Esophagus muscularis mucosa (tissue), 4 donors: ENCODE data around the gene IGSF5. TPM values are rescaled to one million over a fixed set of nuclear protein-coding genes. Genes with fewer than 3 reads are reported as not detected.
"Not testable (repeated sequence)": the region's sequence is repeated elsewhere in the genome, so short reads cannot be mapped to it uniquely, and the experiment has no call there.

Experiments
- DNase-seq: peaks from one replicate; pipeline ENCODE4 v3.0.0-alpha.2; 2017; ENCODE audit errors: extremely low spot score
- H3K27ac ChIP-seq, 4 donors: fragments of 200-600 bp; sonication (generic); replicated peaks in 1 of 4; 1 replicate in 3 of 4; 2 replicates in 1 of 4; pipeline ENCODE4 v1.5.1; 2016 to 2019; ENCODE audit warnings: mild to moderate bottlenecking in 1 of 4
- H3K27me3 ChIP-seq, 4 donors: fragments of 200-600 bp; sonication (generic); one replicate each; pipeline versions ENCODE4 v1.5.1 to v1.6.0; 2016 to 2019
- H3K36me3 ChIP-seq, 4 donors: fragments of 200-600 bp; sonication (generic); one replicate each; pipeline ENCODE4 v1.5.1; 2016 to 2019
- H3K4me1 ChIP-seq, 4 donors: fragments of 200-600 bp; sonication (generic); one replicate each; pipeline ENCODE4 v1.5.1; 2016 to 2019
- H3K4me3 ChIP-seq, 4 donors: fragments of 200-600 bp; sonication (generic); 1 replicate in 2 of 4; 2 replicates in 2 of 4; pipeline ENCODE4 v1.5.1; 2016 to 2019; ENCODE audit warnings: mild to moderate bottlenecking in 4 of 4, moderate library complexity in 1 of 4
- H3K9me3 ChIP-seq, 4 donors: fragments of 200-600 bp; sonication (generic); 1 replicate in 3 of 4; 2 replicates in 1 of 4; pipeline ENCODE4 v1.5.1; 2016 to 2019
- EP300 ChIP-seq: sonication (generic); formaldehyde crosslinking; IDR thresholded peaks from one replicate; pipeline ENCODE4 v1.6.1; 2017; ENCODE audit warnings: antibody characterized with exemption
- POLR2A ChIP-seq: fragments of 450-650 bp; IDR thresholded peaks from one replicate; pipeline ENCODE4 v1.6.1; 2017; ENCODE audit warnings: antibody characterized with exemption, moderate library complexity, mild to moderate bottlenecking, low read depth
- POLR2AphosphoS5 ChIP-seq, 2 donors: sonication (generic); formaldehyde crosslinking; IDR thresholded peaks; one replicate each; pipeline ENCODE4 v1.6.1; 2017; ENCODE audit warnings: antibody characterized with exemption in 2 of 2
- WGBS: methylation state at CpG from one replicate; pipeline ENCODE4 v1.1.5; 2018; 5-methylcytosine and 5-hydroxymethylcytosine counted together
- intact Hi-C: fragments of 100-400 bp; cut with DNase I; formaldehyde crosslinking; loops from one replicate; pipeline ENCODE4 v1.15.1; 2023
- total RNA-seq, 4 donors: library from RNA; depleted of rRNA; stranded (reverse); fragments of >200 nt; gene quantifications; one replicate each; pipeline versions ENCODE4 v1.1.0 to v1.2.1, GENCODE V29; 2016
- TF ChIP-seq, protein P1 (sequence below), 3 experiments: fragments of 200-600 bp in 2 of 3; fragments of 450-650 bp in 1 of 3; sonication (generic) in 2 of 3; IDR thresholded peaks; one replicate each; pipeline ENCODE4 v1.5.1; 2017 to 2019; ENCODE audit warnings: antibody characterized with exemption in 3 of 3, mild to moderate bottlenecking in 2 of 3, moderate library complexity in 1 of 3

IGSF5 gene
- total RNA-seq, result not detected

DNA sequence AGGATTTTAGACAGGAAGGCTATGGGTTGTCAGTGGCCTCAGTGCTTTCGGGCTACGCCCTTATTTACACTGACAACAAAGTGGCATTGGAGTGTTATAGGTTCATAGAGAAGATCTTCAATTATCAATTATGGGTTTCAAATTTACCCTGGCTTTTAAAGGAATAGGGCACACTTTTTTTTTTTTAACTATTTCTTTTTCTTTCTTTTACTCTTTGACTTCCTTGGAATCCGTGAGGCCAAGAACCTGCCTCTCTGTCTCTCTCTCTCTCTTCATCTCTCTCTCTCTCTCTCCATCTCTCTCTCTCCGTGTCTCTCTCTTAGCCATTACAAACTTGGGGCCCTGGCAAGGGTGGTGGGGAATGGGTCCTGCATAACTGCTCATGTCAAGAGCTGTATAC lies at the start of gene IGSF5:
IGSF5 (plus strand) TSS at position 301 of the 400 bp plus-strand sequence. CDS start 327 bp downstream, outside the sequence.
- H3K36me3 ChIP-seq, H3K9me3 ChIP-seq, DNase-seq, intact Hi-C loops, H3K4me1 ChIP-seq, H3K4me3 ChIP-seq, H3K27me3 ChIP-seq, H3K27ac ChIP-seq: not testable (repeated sequence)
- 92% methylated on average over 4 of the region's 4 CpGs for WGBS

DNA sequence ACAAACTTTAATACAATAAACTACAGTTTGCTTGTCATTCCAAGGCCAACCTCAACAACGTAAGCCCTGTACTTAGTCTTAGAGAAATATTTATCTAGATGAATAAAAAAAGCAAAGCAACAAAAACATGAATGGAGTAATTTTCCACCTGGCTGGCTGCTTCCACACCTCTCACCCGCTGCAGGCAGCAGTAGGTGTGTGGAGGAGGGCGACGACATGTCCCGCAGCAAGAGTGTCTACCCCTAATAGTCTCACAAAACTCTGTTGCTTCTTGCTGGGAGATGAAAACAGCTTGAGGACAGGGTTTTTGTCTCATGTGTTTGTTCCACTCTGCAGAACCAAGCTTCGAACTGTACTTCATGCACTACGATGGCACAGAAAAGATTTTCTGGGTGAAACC lies 48.8 kb upstream of the IGSF5 start:
- intact Hi-C loops, result no loop called here
- peak; percentile 26 for DNase-seq
- no peak overlapping the region for H3K27ac ChIP-seq
- WGBS, result 87% methylated on average over 7 of the region's 7 CpGs
- H3K9me3 ChIP-seq, result no peaks in the 10 kb centered on the region
- H3K4me1 ChIP-seq, result no peaks in the 10 kb centered on the region
- H3K36me3 ChIP-seq, result no peaks in the 10 kb centered on the region
- H3K27me3 ChIP-seq, result no peaks in the 10 kb centered on the region
- H3K4me3 ChIP-seq, result no peak overlapping the region
- no peak for TF ChIP-seq POLR2AphosphoS5 (IDR thresholded peaks at IDR 0.05)

DNA sequence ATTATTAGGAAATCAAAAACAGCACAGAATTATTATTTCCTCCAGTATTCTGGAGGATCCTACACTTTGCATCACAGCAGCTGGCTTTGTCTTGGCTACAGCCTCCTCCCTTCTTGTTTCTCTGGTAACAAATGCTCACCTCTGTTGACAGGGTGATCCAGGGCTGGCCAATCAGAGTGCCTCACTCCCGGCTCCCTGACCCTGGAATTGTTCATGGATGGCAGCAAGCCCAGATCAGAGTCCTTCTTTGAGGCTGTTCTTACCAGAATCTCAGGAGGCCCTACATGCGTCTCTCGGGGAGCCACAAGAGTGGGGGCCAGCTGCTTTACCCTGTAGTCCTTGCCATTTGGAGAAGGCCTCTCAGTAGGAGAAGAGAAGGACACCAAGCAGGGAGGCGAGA lies 48.4 kb upstream of the IGSF5 start:
- peak; percentile 64 for DNase-seq
- intact Hi-C loops, result no loop called here
- no peak overlapping the region for H3K4me3 ChIP-seq

GRCh38 chr21:39700318-39700717 lies 44.7 kb upstream of the IGSF5 start:
- no peak for DNase-seq
- no peak overlapping the region for H3K27ac ChIP-seq
- peaks cover 0 to 6% (median 0%) of the 10 kb centered on the region in 4 donors for H3K9me3 ChIP-seq
- H3K36me3 ChIP-seq, result no peaks in the 10 kb centered on the region
- H3K4me3 ChIP-seq, result no peak overlapping the region
- 84% methylated on average over 2 of the region's 2 CpGs for WGBS
- intact Hi-C loops, result no loop called here
- H3K27me3 ChIP-seq, result no peaks in the 10 kb centered on the region
- H3K4me1 ChIP-seq, result no peaks in the 10 kb centered on the region
- no peak for TF ChIP-seq EP300
- no peak for TF ChIP-seq POLR2AphosphoS5 (IDR thresholded peaks at IDR 0.05)
- no peak for TF ChIP-seq POLR2A
- TF ChIP-seq, protein P1, sequence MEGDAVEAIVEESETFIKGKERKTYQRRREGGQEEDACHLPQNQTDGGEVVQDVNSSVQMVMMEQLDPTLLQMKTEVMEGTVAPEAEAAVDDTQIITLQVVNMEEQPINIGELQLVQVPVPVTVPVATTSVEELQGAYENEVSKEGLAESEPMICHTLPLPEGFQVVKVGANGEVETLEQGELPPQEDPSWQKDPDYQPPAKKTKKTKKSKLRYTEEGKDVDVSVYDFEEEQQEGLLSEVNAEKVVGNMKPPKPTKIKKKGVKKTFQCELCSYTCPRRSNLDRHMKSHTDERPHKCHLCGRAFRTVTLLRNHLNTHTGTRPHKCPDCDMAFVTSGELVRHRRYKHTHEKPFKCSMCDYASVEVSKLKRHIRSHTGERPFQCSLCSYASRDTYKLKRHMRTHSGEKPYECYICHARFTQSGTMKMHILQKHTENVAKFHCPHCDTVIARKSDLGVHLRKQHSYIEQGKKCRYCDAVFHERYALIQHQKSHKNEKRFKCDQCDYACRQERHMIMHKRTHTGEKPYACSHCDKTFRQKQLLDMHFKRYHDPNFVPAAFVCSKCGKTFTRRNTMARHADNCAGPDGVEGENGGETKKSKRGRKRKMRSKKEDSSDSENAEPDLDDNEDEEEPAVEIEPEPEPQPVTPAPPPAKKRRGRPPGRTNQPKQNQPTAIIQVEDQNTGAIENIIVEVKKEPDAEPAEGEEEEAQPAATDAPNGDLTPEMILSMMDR (IDR thresholded peaks at IDR 0.05), result no peak

More for the DNA sequence above, 48.4 kb upstream of the IGSF5 start:
- no peak overlapping the region for H3K27ac ChIP-seq
- TF ChIP-seq POLR2A, result no peak
- TF ChIP-seq, protein P1 (IDR thresholded peaks at IDR 0.05), result no peak
- TF ChIP-seq EP300, result no peak
- no peak for TF ChIP-seq POLR2AphosphoS5 (IDR thresholded peaks at IDR 0.05)
- no peaks in the 10 kb centered on the region for H3K36me3 ChIP-seq
- no peaks in the 10 kb centered on the region for H3K9me3 ChIP-seq
- WGBS, result 52% methylated on average over 2 of the region's 4 CpGs
- no peaks in the 10 kb centered on the region for H3K4me1 ChIP-seq
- no peaks in the 10 kb centered on the region for H3K27me3 ChIP-seq

DNA sequence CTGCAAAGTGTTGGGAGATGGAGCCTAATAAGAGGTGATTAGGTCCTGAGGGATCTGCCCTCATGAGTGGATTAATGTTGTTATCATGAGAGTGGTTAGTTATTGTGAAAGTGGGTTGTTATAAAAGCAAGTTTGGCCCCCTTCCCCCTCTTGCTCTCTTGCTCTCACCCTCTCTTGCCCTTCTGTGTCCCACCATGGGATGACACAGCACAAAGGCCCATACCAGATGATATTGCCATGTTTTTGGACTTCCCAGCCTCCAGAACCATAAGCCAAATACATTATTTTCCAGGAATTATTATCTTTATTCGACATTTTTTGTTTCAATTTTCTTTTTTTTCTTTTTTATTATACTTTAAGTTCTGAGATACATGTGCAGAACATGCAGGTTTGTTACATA lies 41.4 kb upstream of the IGSF5 start:
- Histone ChIP-seq H3K9me3 (peaks cover 0 to 6% (median 0%) of the 10 kb centered on the region in 4 donors), H3K4me3 (no peak overlapping the region), H3K27me3 (no peaks in the 10 kb centered on the region), H3K27ac (no peak overlapping the region), H3K36me3 (no peaks in the 10 kb centered on the region), H3K4me1 (no peaks in the 10 kb centered on the region)
- TF ChIP-seq EP300 (no peak), POLR2AphosphoS5 (IDR thresholded peaks at IDR 0.05) (no peak), POLR2A (no peak)
- TF ChIP-seq, protein P1 (IDR thresholded peaks at IDR 0.05), result no peak
- WGBS, result 75% methylated on average over 1 of the region's 1 CpG
- no peak for DNase-seq
- intact Hi-C loops, result no loop called here

DNA sequence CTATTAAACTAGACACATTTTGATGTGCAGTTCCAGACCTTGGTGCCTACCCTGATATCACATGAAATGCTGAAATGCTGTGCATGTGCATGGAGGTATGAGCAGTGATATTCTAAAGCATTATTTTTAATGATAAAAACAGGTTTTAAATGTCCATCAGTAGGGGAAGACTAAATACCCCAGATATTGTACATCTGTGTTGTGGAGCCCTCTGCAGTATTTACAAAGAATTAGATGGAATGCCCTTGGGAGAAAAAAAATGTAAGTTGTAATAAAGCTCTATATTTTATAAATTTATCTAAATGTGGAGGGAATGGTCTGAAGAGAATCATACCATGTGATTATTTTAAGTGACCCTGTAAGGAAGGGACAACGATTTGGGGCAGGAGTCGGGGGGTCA lies 39.1 kb upstream of the IGSF5 start:
- TF ChIP-seq, protein P1 (IDR thresholded peaks at IDR 0.05), result peak in 2 of 3 experiments; percentile 7 to 14
- TF ChIP-seq POLR2A, result no peak
- Histone ChIP-seq H3K9me3 (peaks cover 0 to 6% (median 0%) of the 10 kb centered on the region in 4 donors), H3K4me3 (no peak overlapping the region), H3K27me3 (peaks cover 0 to 3% (median 0%) of the 10 kb centered on the region in 4 donors), H3K4me1 (no peaks in the 10 kb centered on the region), H3K27ac (no peak overlapping the region), H3K36me3 (no peaks in the 10 kb centered on the region)
- intact Hi-C loops, result no loop called here
- DNase-seq, result peak; percentile 8
- WGBS, result 89% methylated on average over 2 of the region's 2 CpGs
